ENCODE results near the gene SYP. TPM values are rescaled to one million over a fixed set of nuclear protein-coding genes. Genes with fewer than 3 reads are reported as not detected.

SYP gene
- total RNA-seq, 1 donor from 2014 or later: 3.5 TPM

DNA sequence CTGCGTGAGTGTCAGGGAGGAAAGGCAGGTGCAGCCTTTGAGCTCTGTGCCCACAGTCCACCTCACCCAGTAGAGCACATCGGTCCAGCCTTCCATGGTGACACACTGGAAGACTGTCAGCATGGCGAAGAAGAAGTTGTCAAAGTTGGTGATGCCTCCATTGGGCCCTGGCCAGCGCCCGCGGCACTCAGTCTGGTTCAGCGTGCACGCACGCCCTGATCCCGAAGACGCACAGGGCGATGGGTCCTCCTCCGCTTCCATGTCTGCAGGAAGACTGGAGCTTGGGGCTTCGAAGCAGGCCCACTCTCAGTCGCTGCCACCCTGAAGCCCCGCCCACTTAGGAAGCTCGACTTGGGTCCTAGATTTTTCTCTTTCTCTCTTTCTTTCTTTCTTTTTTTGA lies 28.2 kb upstream of the SYP start:
- no peaks in the 10 kb centered on the region for H3K27me3 ChIP-seq
- DNase-seq (no peak), ATAC-seq (no peak)
- intact Hi-C loops (cut with DNase I): no loop called here
- no peaks in the 10 kb centered on the region for H3K4me1 ChIP-seq
- H3K9me3 ChIP-seq: no peaks in the 10 kb centered on the region
- no peak overlapping the region for H3K4me3 ChIP-seq
- H3K36me3 ChIP-seq: no peaks in the 10 kb centered on the region
- H3K27ac ChIP-seq: no peak overlapping the region
- TF ChIP-seq, protein P1, sequence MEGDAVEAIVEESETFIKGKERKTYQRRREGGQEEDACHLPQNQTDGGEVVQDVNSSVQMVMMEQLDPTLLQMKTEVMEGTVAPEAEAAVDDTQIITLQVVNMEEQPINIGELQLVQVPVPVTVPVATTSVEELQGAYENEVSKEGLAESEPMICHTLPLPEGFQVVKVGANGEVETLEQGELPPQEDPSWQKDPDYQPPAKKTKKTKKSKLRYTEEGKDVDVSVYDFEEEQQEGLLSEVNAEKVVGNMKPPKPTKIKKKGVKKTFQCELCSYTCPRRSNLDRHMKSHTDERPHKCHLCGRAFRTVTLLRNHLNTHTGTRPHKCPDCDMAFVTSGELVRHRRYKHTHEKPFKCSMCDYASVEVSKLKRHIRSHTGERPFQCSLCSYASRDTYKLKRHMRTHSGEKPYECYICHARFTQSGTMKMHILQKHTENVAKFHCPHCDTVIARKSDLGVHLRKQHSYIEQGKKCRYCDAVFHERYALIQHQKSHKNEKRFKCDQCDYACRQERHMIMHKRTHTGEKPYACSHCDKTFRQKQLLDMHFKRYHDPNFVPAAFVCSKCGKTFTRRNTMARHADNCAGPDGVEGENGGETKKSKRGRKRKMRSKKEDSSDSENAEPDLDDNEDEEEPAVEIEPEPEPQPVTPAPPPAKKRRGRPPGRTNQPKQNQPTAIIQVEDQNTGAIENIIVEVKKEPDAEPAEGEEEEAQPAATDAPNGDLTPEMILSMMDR (IDR thresholded peaks at IDR 0.05): no peak

DNA sequence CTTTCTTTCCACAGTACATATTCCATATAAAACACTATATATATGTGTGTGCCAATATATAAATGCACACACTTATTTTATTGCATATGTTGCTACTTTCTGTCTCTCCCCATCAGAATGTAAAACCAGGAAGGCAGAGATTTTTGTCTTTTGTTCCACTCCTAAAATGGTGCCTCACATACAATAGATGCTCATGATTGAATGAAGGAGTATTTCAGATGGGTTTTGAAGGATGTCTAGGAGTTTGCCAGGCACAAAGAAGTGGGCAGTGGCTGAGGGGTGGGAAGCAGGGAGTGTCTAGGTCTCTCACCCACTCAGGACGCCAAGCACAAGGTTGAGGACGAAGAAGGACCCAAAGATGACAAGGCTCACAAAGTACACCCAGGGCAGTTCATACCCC lies 27.7 kb upstream of the SYP start:
- intact Hi-C loops (cut with DNase I): no loop called here
- Histone ChIP-seq H3K4me1 (no peaks in the 10 kb centered on the region), H3K27me3 (no peaks in the 10 kb centered on the region), H3K36me3 (no peaks in the 10 kb centered on the region), H3K4me3 (no peak overlapping the region), H3K27ac (no peak overlapping the region), H3K9me3 (no peaks in the 10 kb centered on the region)
- TF ChIP-seq, protein P1 (IDR thresholded peaks at IDR 0.05): no peak
- DNase-seq: no peak
- ATAC-seq: no peak

DNA sequence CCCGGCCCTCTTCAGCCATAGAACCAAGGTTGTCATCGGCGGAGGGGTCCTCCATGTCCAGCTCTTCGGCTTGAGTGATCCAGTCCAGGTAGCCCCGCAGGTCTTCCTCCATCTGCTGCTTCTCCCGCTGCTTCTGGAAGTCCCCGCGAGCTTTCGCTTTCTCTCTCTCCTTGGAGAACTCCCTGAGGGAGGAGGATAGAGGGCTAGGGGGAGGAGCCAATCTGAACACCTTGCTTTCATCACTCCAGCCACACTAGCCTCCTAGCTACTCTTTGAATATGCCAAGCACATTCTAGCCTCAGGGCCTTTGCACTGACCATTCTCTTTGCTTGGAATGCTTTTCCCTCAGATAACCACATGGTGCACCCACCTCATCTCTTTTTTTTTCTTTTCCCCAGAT lies 27.0 kb upstream of the SYP start:
- Histone ChIP-seq H3K36me3 (no peaks in the 10 kb centered on the region), H3K27me3 (no peaks in the 10 kb centered on the region), H3K27ac (no peak overlapping the region), H3K4me1 (no peaks in the 10 kb centered on the region), H3K4me3 (no peak overlapping the region), H3K9me3 (no peaks in the 10 kb centered on the region)
- ATAC-seq: no peak
- intact Hi-C loops (cut with DNase I): no loop called here
- TF ChIP-seq, protein P1 (IDR thresholded peaks at IDR 0.05): no peak
- no peak for DNase-seq

DNA sequence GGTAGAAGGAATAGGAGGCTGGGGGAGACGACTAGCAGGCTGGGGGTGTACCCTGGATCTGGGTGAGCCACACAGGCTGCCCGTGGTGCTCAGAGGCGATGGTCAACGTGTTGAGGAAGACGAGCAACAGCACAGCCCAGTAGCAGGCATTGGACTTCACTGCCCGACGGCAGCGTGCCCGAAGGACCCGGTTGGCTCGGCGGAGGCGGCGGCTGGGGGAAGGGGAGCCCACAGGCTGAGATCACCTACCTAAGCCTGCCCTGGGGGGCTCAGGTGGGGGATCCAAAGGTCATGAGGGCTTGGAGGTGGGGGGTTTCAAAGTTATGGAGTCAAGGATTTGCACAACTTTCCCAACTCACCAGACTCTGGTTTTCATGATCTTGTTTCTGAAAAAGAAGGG lies 25.9 kb upstream of the SYP start:
- Histone ChIP-seq H3K4me1 (no peaks in the 10 kb centered on the region), H3K9me3 (no peaks in the 10 kb centered on the region), H3K4me3 (no peak overlapping the region), H3K27me3 (no peaks in the 10 kb centered on the region), H3K36me3 (no peaks in the 10 kb centered on the region), H3K27ac (no peak overlapping the region)
- DNase-seq (no peak), ATAC-seq (no peak)
- intact Hi-C loops (cut with DNase I): no loop called here
- TF ChIP-seq, protein P1 (IDR thresholded peaks at IDR 0.05): no peak

GRCh38 chrX:49221868-49222267 lies 21.9 kb upstream of the SYP start:
- H3K9me3 ChIP-seq: no peaks in the 10 kb centered on the region

DNA sequence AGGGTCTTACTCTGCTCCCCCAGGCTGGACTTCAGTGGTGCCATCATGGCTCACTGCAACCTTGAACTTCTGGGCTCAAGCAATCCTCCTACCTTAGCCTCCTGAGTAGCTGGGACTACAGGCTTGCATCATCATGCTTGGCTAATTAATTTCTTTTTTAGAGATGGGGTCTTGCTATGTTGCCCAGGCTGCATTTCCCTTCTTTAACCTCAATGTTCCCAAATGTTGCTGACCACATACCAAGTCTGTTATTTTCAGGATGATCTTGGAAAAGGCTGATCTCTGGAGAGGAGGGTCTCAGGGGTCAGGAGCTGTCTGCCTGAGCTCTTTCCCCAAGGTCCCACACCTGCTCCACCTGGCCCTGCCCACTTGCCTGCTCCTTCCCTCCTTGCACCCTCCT lies 20.1 kb upstream of the SYP start:
- H3K27me3 ChIP-seq: no peaks in the 10 kb centered on the region
- ATAC-seq: no peak
- DNase-seq: no peak
- TF ChIP-seq, protein P1 (IDR thresholded peaks at IDR 0.05): no peak
- H3K9me3 ChIP-seq: no peaks in the 10 kb centered on the region
- H3K4me3 ChIP-seq: no peak overlapping the region
- intact Hi-C loops (cut with DNase I): no loop called here
- no peaks in the 10 kb centered on the region for H3K4me1 ChIP-seq
- H3K27ac ChIP-seq: no peak overlapping the region
- H3K36me3 ChIP-seq: no peaks in the 10 kb centered on the region

More at GRCh38 chrX:49221868-49222267, 21.9 kb upstream of the SYP start:
- Histone ChIP-seq H3K27me3 (no peaks in the 10 kb centered on the region), H3K4me1 (no peaks in the 10 kb centered on the region), H3K36me3 (no peaks in the 10 kb centered on the region), H3K4me3 (no peak overlapping the region), H3K27ac (no peak overlapping the region)
- DNase-seq (no peak), ATAC-seq (no peak)
- intact Hi-C loops (cut with DNase I): no loop called here
- TF ChIP-seq, protein P1 (IDR thresholded peaks at IDR 0.05): no peak

Data from upper lobe of right lung (tissue), 1 donor.